Astrocyte (in vitro differentiated cells and primary cell): ENCODE results near the gene ARFGEF2. TPM values are rescaled to one million over a fixed set of nuclear protein-coding genes. Genes with fewer than 3 reads are reported as not detected.
"Not testable (repeated sequence)": the region's sequence is repeated elsewhere in the genome, so short reads cannot be mapped to it uniquely, and the experiment has no call there.

Experiments
- DNase-seq: peaks from one replicate; pipeline ENCODE4 v3.0.0-alpha.2; 2010; ENCODE audit warnings: low read depth
- FAIRE-seq: peaks from 2 replicates; lab custom pipeline; 2011; peaks lifted over from hg19 to GRCh38; lab: Jason Lieb, UNC
- H2AFZ ChIP-seq: 2 replicates; pipeline ENCODE4 v1.6.0; 2012; ENCODE audit warnings: low read depth, low read length, inconsistent platforms
- H3K27ac ChIP-seq: 2 replicates; pipeline ENCODE4 v1.5.1; 2011; ENCODE audit warnings: low read depth, low read length, inconsistent platforms
- H3K27me3 ChIP-seq: 2 replicates; pipeline ENCODE4 v1.6.0; 2011; ENCODE audit warnings: low read length, inconsistent platforms; ENCODE audit not compliant: insufficient read depth
- H3K36me3 ChIP-seq: 2 replicates; pipeline ENCODE4 v1.5.1; 2011; ENCODE audit warnings: low read length, inconsistent platforms; ENCODE audit not compliant: insufficient read depth
- H3K4me1 ChIP-seq: 2 replicates; pipeline ENCODE4 v1.5.1; 2011; ENCODE audit warnings: low read length, inconsistent platforms; ENCODE audit not compliant: insufficient read depth
- H3K4me2 ChIP-seq: 2 replicates; pipeline ENCODE4 v1.6.0; 2012; ENCODE audit warnings: low read length, inconsistent platforms
- H3K4me3 ChIP-seq: 2 replicates; pipeline ENCODE4 v1.5.1; 2011; ENCODE audit warnings: low read depth, mild to moderate bottlenecking, low read length, inconsistent platforms; ENCODE audit not compliant: insufficient read depth
- H3K79me2 ChIP-seq: 2 replicates; pipeline ENCODE4 v1.6.0; 2012; ENCODE audit warnings: mild to moderate bottlenecking, low read length, inconsistent platforms; ENCODE audit not compliant: insufficient read depth
- H3K9ac ChIP-seq: 2 replicates; pipeline ENCODE4 v1.6.0; 2012; ENCODE audit warnings: mild to moderate bottlenecking, low read length, inconsistent platforms
- H3K9me3 ChIP-seq: 2 replicates; pipeline ENCODE4 v1.5.1; 2012; ENCODE audit warnings: low read depth, mild to moderate bottlenecking, low read length, inconsistent platforms; ENCODE audit not compliant: insufficient read depth
- H4K20me1 ChIP-seq: 2 replicates; pipeline ENCODE4 v1.6.0; 2012; ENCODE audit warnings: low read length, inconsistent platforms; ENCODE audit not compliant: insufficient read depth
- H3K27ac Mint-ChIP-seq: one replicate; pipeline ENCODE4 v1.8.0; 2021; ENCODE audit warnings: mild to moderate bottlenecking, mixed read lengths; ENCODE audit not compliant: unreplicated experiment
- H3K27me3 Mint-ChIP-seq: one replicate; pipeline ENCODE4 v1.8.0; 2021; ENCODE audit warnings: low read depth, mixed read lengths; ENCODE audit not compliant: unreplicated experiment
- H3K36me3 Mint-ChIP-seq: one replicate; pipeline ENCODE4 v1.8.0; 2021; ENCODE audit warnings: low read depth, mixed read lengths; ENCODE audit not compliant: unreplicated experiment
- H3K4me1 Mint-ChIP-seq: one replicate; pipeline ENCODE4 v1.8.0; 2021; ENCODE audit warnings: low read depth, mixed read lengths; ENCODE audit not compliant: unreplicated experiment
- H3K4me3 Mint-ChIP-seq: one replicate; pipeline ENCODE4 v1.8.0; 2021; ENCODE audit warnings: mild to moderate bottlenecking, moderate library complexity, mixed read lengths; ENCODE audit not compliant: unreplicated experiment
- H3K9me3 Mint-ChIP-seq: one replicate; pipeline ENCODE4 v1.8.0; 2021; ENCODE audit warnings: mild to moderate bottlenecking, mixed read lengths; ENCODE audit not compliant: unreplicated experiment
- CTCF ChIP-seq: IDR thresholded peaks from 2 replicates; pipeline ENCODE4 v1.5.1; 2011; ENCODE audit warnings: low read depth, mild to moderate bottlenecking, inconsistent platforms, low read length, moderate library complexity; ENCODE audit not compliant: insufficient read depth
- EZH2 ChIP-seq: IDR thresholded peaks from 2 replicates; pipeline ENCODE4 v1.6.1; 2012; ENCODE audit warnings: mild to moderate bottlenecking, low read length, inconsistent platforms; ENCODE audit not compliant: insufficient read depth
- total RNA-seq: library from RNA; stranded (reverse); gene quantifications from 2 replicates; pipeline ENCODE4 v1.2.1, GENCODE V29; 2021

ARFGEF2 gene
- total RNA-seq, 1 donor from 2014 or later, result 28.2 TPM

GRCh38 chr20:48975955-48976354 is 54.4 kb downstream of the ARFGEF2 start:
- no peak overlapping the region for H3K4me3 Mint-ChIP-seq
- H3K4me2 ChIP-seq, result no peak overlapping the region
- no peak overlapping the region for H3K27ac Mint-ChIP-seq
- H3K9ac ChIP-seq, result no peak overlapping the region
- no peaks in the 10 kb centered on the region for H3K27me3 Mint-ChIP-seq
- no peak overlapping the region for H3K27ac ChIP-seq
- DNase-seq (no peak), FAIRE-seq (no peak)
- H3K9me3 Mint-ChIP-seq, result no peaks in the 10 kb centered on the region
- H3K4me1 ChIP-seq, result no peaks in the 10 kb centered on the region
- H3K79me2 ChIP-seq, result no peaks in the 10 kb centered on the region
- H3K36me3 Mint-ChIP-seq, result peaks cover 7% of the 10 kb centered on the region
- peaks cover 17% of the 10 kb centered on the region for H3K36me3 ChIP-seq
- H3K9me3 ChIP-seq, result no peaks in the 10 kb centered on the region
- no peak overlapping the region for H3K4me3 ChIP-seq
- no peaks in the 10 kb centered on the region for H3K4me1 Mint-ChIP-seq
- TF ChIP-seq EZH2 (no peak), CTCF (no peak)
- H4K20me1 ChIP-seq, result peaks cover 3% of the 10 kb centered on the region
- no peaks in the 10 kb centered on the region for H3K27me3 ChIP-seq
- no peak overlapping the region for H2AFZ ChIP-seq

GRCh38 chr20:48979980-48980379 is 58.5 kb downstream of the ARFGEF2 start:
- not testable (repeated sequence) for H3K27ac ChIP-seq, H3K79me2 ChIP-seq, H3K4me2 ChIP-seq, FAIRE-seq, DNase-seq, H3K4me1 Mint-ChIP-seq, H3K27ac Mint-ChIP-seq, H4K20me1 ChIP-seq, H3K4me3 ChIP-seq, H3K9me3 Mint-ChIP-seq, H2AFZ ChIP-seq, H3K27me3 ChIP-seq, H3K27me3 Mint-ChIP-seq, H3K4me3 Mint-ChIP-seq, H3K9ac ChIP-seq, H3K9me3 ChIP-seq
- Histone ChIP-seq H3K36me3 (peaks cover 11% of the 10 kb centered on the region), H3K4me1 (peaks cover 14% of the 10 kb centered on the region)
- H3K36me3 Mint-ChIP-seq, result peaks cover 20% of the 10 kb centered on the region

GRCh38 chr20:48983423-48984400 is 62.2 kb downstream of the ARFGEF2 start:
- TF ChIP-seq CTCF (no peak), EZH2 (no peak)
- peaks cover 7% of the 10 kb centered on the region for H3K9me3 Mint-ChIP-seq
- Histone ChIP-seq H3K9ac (no peak overlapping the region), H3K4me2 (peak overlapping the region; percentile 52), H3K9me3 (no peaks in the 10 kb centered on the region), H3K36me3 (peaks cover 23% of the 10 kb centered on the region), H3K4me1 (peaks cover 14% of the 10 kb centered on the region), H2AFZ (no peak overlapping the region), H3K27me3 (no peaks in the 10 kb centered on the region), H3K79me2 (no peaks in the 10 kb centered on the region), H3K27ac (peak overlapping the region; percentile 27), H4K20me1 (peaks cover 9% of the 10 kb centered on the region), H3K4me3 (no peak overlapping the region)
- H3K4me3 Mint-ChIP-seq, result peak overlapping the region; percentile 55
- peak overlapping the region; percentile 88 for H3K27ac Mint-ChIP-seq
- H3K4me1 Mint-ChIP-seq, result peaks cover 8% of the 10 kb centered on the region
- DNase-seq, result peak; percentile 92
- H3K27me3 Mint-ChIP-seq, result no peaks in the 10 kb centered on the region
- FAIRE-seq, result no peak
- peaks cover 25% of the 10 kb centered on the region for H3K36me3 Mint-ChIP-seq
